DOHH2 (cell line): ENCODE measurements around the gene BRD7.

Experiments
- H3F3A ChIP-seq: fragments of 200-600 bp; sonication (generic), shearing (Covaris generic); 2 replicates; pipeline ENCODE4 v1.6.0; 2016; ENCODE audit warnings: antibody characterized with exemption, mild to moderate bottlenecking; ENCODE audit not compliant: control insufficient read depth, insufficient read depth
- H3K27ac ChIP-seq: fragments of 200-600 bp; sonication (generic); 2 replicates; pipeline ENCODE4 v1.5.1; 2014; ENCODE audit warnings: low read depth, mild to moderate bottlenecking, low read length, moderate library complexity
- H3K27me3 ChIP-seq: fragments of 200-600 bp; sonication (generic); 2 replicates; pipeline ENCODE4 v1.6.1; 2014; ENCODE audit warnings: mild to moderate bottlenecking, low read length, mixed read lengths; ENCODE audit not compliant: control insufficient read depth
- H3K36me3 ChIP-seq: fragments of 200-600 bp; sonication (generic); 2 replicates; pipeline ENCODE4 v1.6.1; 2014; ENCODE audit warnings: mild to moderate bottlenecking, low read length, moderate library complexity, mixed read lengths; ENCODE audit not compliant: control insufficient read depth
- H3K4me1 ChIP-seq: fragments of 200-600 bp; sonication (generic); 2 replicates; pipeline ENCODE4 v1.6.1; 2014; ENCODE audit warnings: mild to moderate bottlenecking, low read length, mixed read lengths; ENCODE audit not compliant: control insufficient read depth
- H3K4me2 ChIP-seq: fragments of 200-600 bp; sonication (generic); 2 replicates; pipeline ENCODE4 v1.6.0; 2014; ENCODE audit warnings: mild to moderate bottlenecking, low read length, moderate library complexity
- H3K4me3 ChIP-seq: fragments of 200-600 bp; sonication (generic); 2 replicates; pipeline ENCODE4 v1.5.1; 2014; ENCODE audit warnings: mild to moderate bottlenecking, low read length, mixed read lengths
- H3K79me2 ChIP-seq: fragments of 200-600 bp; sonication (generic); 2 replicates; pipeline ENCODE4 v1.6.1; 2014; ENCODE audit warnings: mild to moderate bottlenecking, low read length, mixed read lengths; ENCODE audit not compliant: control insufficient read depth
- H3K9me2 ChIP-seq: fragments of 200-600 bp; sonication (generic); replicated peaks from 2 replicates; pipeline ENCODE4 v1.6.1; 2014; ENCODE audit warnings: mild to moderate bottlenecking, low read length, mixed read lengths; ENCODE audit not compliant: control insufficient read depth
- H3K9me3 ChIP-seq: fragments of 200-600 bp; sonication (generic); 2 replicates; pipeline ENCODE4 v1.6.1; 2014; ENCODE audit warnings: antibody characterized with exemption, low read length, mixed read lengths; ENCODE audit not compliant: control insufficient read depth, insufficient read depth
- H4K20me1 ChIP-seq: fragments of 200-600 bp; sonication (generic); 2 replicates; pipeline ENCODE4 v1.6.0; 2014; ENCODE audit warnings: low read depth, mild to moderate bottlenecking, antibody characterized with exemption, low read length, moderate library complexity; ENCODE audit not compliant: control insufficient read depth, insufficient read depth
- EZH2phosphoT487 ChIP-seq: fragments of 200-600 bp; sonication (generic); IDR thresholded peaks from 2 replicates; pipeline ENCODE4 v1.6.1; 2017; ENCODE audit warnings: borderline replicate concordance, mild to moderate bottlenecking, antibody characterized with exemption, low read length, moderate library complexity, mixed read lengths
- TF ChIP-seq, protein P1 (sequence below): fragments of 200-600 bp; sonication (generic); IDR thresholded peaks from one replicate; pipeline ENCODE4 v1.5.1; 2014; ENCODE audit warnings: antibody characterized with exemption, mild to moderate bottlenecking, low read depth, low read length; ENCODE audit not compliant: poor library complexity, severe bottlenecking

Gene BRD7

DNA sequence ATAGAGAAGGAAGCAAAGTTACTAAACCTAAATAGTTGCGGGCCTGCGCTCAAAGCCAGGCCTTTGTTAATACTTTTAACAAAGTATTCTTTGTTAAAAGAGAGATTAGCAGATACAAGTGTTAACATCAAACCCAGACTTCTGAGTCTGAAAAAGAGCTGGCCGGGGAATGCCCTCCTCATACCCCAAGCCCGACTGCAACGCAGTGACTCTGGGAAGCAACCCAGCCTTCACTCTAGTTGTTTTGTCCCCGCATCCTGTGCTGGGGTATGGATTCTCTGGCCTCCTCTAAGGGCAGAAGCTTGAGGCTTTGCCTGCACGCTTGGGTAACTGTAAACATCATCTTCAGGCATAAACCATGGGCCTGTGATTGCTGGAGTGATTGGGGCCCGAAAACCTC, 54.1 kb downstream of the BRD7 start:
- no peaks in the 10 kb centered on the region for H3K27me3 ChIP-seq
- H3K9me3 ChIP-seq: no peaks in the 10 kb centered on the region
- peaks cover 3% of the 10 kb centered on the region; the same call in 1 of the 2 replicates for H3F3A ChIP-seq
- H4K20me1 ChIP-seq: no peaks in the 10 kb centered on the region
- no peaks in the 10 kb centered on the region for H3K4me1 ChIP-seq
- no peaks in the 10 kb centered on the region for H3K79me2 ChIP-seq
- H3K4me2 ChIP-seq: no peak overlapping the region
- H3K9me2 ChIP-seq: no peaks in the 10 kb centered on the region
- peaks cover 60% of the 10 kb centered on the region for H3K36me3 ChIP-seq
- no peak overlapping the region for H3K4me3 ChIP-seq
- no peak overlapping the region for H3K27ac ChIP-seq
- TF ChIP-seq EZH2phosphoT487: no peak
- TF ChIP-seq, protein P1, sequence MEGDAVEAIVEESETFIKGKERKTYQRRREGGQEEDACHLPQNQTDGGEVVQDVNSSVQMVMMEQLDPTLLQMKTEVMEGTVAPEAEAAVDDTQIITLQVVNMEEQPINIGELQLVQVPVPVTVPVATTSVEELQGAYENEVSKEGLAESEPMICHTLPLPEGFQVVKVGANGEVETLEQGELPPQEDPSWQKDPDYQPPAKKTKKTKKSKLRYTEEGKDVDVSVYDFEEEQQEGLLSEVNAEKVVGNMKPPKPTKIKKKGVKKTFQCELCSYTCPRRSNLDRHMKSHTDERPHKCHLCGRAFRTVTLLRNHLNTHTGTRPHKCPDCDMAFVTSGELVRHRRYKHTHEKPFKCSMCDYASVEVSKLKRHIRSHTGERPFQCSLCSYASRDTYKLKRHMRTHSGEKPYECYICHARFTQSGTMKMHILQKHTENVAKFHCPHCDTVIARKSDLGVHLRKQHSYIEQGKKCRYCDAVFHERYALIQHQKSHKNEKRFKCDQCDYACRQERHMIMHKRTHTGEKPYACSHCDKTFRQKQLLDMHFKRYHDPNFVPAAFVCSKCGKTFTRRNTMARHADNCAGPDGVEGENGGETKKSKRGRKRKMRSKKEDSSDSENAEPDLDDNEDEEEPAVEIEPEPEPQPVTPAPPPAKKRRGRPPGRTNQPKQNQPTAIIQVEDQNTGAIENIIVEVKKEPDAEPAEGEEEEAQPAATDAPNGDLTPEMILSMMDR: no peak

DNA sequence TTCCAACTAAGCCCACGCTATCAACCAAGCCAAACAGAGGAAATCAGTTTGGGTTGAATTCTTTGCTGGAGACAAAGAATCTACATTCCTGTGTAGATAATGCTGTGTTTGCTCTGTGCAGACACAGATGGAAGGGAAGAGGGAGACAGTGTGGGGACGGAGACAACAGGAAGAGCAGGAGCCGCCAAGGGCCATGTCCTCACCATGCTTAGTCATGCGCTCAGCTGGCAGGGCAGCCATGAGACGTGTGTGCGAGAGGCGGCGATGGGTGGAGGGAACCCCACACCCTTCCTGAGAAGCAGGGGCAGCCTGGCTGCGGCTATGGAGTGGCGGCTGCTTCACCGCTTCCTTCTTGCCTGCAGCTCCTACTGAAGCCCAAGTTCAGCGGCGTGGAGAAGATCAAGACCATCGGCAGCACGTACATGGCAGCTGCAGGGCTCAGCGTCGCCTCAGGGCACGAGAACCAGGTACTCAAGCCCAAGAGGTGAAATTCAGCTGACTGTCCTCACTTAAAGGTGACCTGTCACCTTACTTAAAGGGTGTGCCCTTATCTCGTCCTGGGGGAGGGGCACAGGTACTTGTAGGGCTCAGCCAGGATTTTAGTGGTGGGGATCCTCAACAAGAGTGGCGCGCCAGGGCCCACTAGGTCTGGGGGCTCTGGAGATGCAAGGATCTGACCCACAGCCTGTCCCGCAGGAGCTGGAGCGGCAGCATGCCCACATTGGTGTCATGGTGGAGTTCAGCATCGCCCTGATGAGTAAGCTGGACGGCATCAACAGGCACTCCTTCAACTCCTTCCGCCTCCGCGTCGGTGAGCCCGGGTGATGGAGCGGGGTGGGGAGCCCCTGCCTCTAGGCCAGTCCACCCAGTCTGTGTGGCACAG, 55.0 kb downstream of the BRD7 start:
- Histone ChIP-seq H3K4me1 (no peaks in the 10 kb centered on the region), H3K4me3 (no peak overlapping the region), H3K27me3 (no peaks in the 10 kb centered on the region), H3K4me2 (no peak overlapping the region), H3K27ac (no peak overlapping the region), H3F3A (peaks cover 3% of the 10 kb centered on the region; the same call in 1 of the 2 replicates), H3K9me3 (no peaks in the 10 kb centered on the region), H3K9me2 (no peaks in the 10 kb centered on the region), H3K36me3 (peaks cover 55% of the 10 kb centered on the region), H3K79me2 (no peaks in the 10 kb centered on the region), H4K20me1 (no peaks in the 10 kb centered on the region)
- TF ChIP-seq, protein P1: no peak
- TF ChIP-seq EZH2phosphoT487: no peak

DNA sequence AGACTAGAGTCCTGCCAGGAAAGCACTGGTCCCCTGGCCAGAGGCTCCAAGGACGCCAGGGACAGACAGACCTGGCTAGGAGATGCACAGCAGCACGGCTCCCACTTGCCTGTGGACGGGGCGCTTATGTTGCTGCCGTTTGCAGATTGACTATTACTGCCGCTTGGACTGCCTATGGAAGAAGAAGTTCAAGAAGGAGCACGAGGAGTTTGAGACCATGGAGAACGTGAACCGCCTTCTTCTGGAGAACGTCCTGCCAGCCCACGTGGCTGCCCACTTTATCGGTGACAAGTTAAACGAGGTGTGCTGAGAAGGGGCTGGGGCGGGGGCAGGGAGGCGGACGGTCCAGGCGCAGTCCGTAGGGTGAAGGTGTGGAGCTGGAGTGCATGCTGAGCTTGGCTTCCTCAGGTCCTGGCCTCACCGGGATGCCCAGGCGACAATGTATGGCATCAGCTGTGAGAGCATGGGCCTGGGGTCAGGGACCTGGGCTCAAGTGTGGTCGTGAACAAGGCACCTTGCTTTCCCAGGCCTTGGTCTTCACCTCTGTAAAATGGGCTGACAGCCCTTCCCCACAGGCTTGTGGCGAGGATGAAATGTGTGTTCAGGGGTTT, 56.8 kb downstream of the BRD7 start:
- Histone ChIP-seq H4K20me1 (no peaks in the 10 kb centered on the region), H3K27me3 (no peaks in the 10 kb centered on the region), H3F3A (no peaks in the 10 kb centered on the region; the same call in 1 of the 2 replicates), H3K4me3 (no peak overlapping the region), H3K4me2 (no peak overlapping the region), H3K27ac (no peak overlapping the region), H3K36me3 (peaks cover 37% of the 10 kb centered on the region), H3K4me1 (no peaks in the 10 kb centered on the region), H3K79me2 (no peaks in the 10 kb centered on the region), H3K9me2 (no peaks in the 10 kb centered on the region), H3K9me3 (no peaks in the 10 kb centered on the region)
- TF ChIP-seq EZH2phosphoT487: no peak
- TF ChIP-seq, protein P1: no peak
